H1 (cell line): ENCODE data around the gene CIZ1. TPM values are rescaled to one million over a fixed set of nuclear protein-coding genes. Genes with fewer than 3 reads are reported as not detected.

Source experiments
- CTCF ChIA-PET: fragments of 300-600 bp; sonication (Branson Sonifier 250); formaldehyde crosslinking; loops from one replicate; lab custom pipeline; 2021; ENCODE audit not compliant: partially characterized antibody; lab: Charles Lee
- POLR2A ChIA-PET: fragments of 300-600 bp; sonication (Branson Sonifier 250); formaldehyde crosslinking; loops from one replicate; lab custom pipeline; 2021; ENCODE audit warnings: inconsistent platforms; ENCODE audit not compliant: partially characterized antibody; lab: Charles Lee
- DNase-seq, 2 experiments: peaks; one replicate each; pipeline versions ENCODE4 v3.0.0 to v3.0.0-alpha.2; 2010 to 2022; ENCODE audit warnings: low spot score in 2 of 2, low read depth in 1 of 2, mixed read lengths in 1 of 2
- FAIRE-seq: peaks from 2 replicates; lab custom pipeline; 2011; peaks lifted over from hg19 to GRCh38; lab: Jason Lieb, UNC
- H2AFZ ChIP-seq: 2 replicates; pipeline ENCODE4 v1.8.1; 2012; ENCODE audit warnings: low read length, inconsistent platforms
- H2AK5ac ChIP-seq: 2 replicates; pipeline ENCODE4 v1.6.1; 2013; ENCODE audit warnings: low read depth, low read length
- H2BK120ac ChIP-seq: replicated peaks from 2 replicates; pipeline ENCODE3; 2013; ENCODE audit warnings: low read depth, low read length, inconsistent platforms
- H2BK12ac ChIP-seq: 2 replicates; pipeline ENCODE4 v1.6.1; 2013; ENCODE audit warnings: low read depth, low read length
- H2BK15ac ChIP-seq: 2 replicates; pipeline ENCODE4 v1.6.1; 2013; ENCODE audit warnings: low read length
- H2BK20ac ChIP-seq: 2 replicates; pipeline ENCODE4 v1.6.1; 2013; ENCODE audit warnings: low read length
- H2BK5ac ChIP-seq: 2 replicates; pipeline ENCODE4 v1.6.1; 2013; ENCODE audit warnings: low read depth, low read length
- H3K14ac ChIP-seq: 2 replicates; pipeline ENCODE4 v1.6.1; 2013; ENCODE audit warnings: inconsistent platforms; ENCODE audit not compliant: insufficient read length
- H3K18ac ChIP-seq: 2 replicates; pipeline ENCODE4 v1.6.1; 2013; ENCODE audit warnings: low read length; ENCODE audit errors: extremely low read depth
- H3K23ac ChIP-seq: 2 replicates; pipeline ENCODE4 v1.6.1; 2013; ENCODE audit warnings: inconsistent platforms; ENCODE audit not compliant: insufficient read length
- H3K23me2 ChIP-seq: 2 replicates; pipeline ENCODE4 v1.6.1; 2013; ENCODE audit warnings: low read depth, low read length
- H3K27ac ChIP-seq: 2 replicates; pipeline ENCODE4 v1.6.1; 2011; ENCODE audit warnings: low read depth, low read length, inconsistent platforms
- H3K27me3 ChIP-seq, 4 experiments: replicated peaks in 1 of 4; 1 replicate in 1 of 4; 2 replicates in 3 of 4; pipeline versions ENCODE4 v1.6.1 to v1.8.1; 2011 to 2013; ENCODE audit warnings: low read length in 3 of 4, mild to moderate bottlenecking in 3 of 4, inconsistent platforms in 2 of 4, mixed read lengths in 2 of 4, moderate library complexity in 1 of 4; ENCODE audit not compliant: control insufficient read depth in 3 of 4, insufficient read depth in 3 of 4; ENCODE audit errors: extremely low read depth in 1 of 4
- H3K36me3 ChIP-seq, 4 experiments: 2 replicates each; pipeline versions ENCODE4 v1.6.1 to v1.8.1; 2011 to 2013; ENCODE audit warnings: mild to moderate bottlenecking in 4 of 4, low read length in 3 of 4, moderate library complexity in 2 of 4, control low read depth in 1 of 4, inconsistent platforms in 1 of 4; ENCODE audit not compliant: insufficient read depth in 4 of 4, control insufficient read depth in 2 of 4
- H3K4ac ChIP-seq: replicated peaks from 2 replicates; pipeline ENCODE3; 2013; ENCODE audit warnings: low read length, low read depth, mixed read lengths, inconsistent platforms; ENCODE audit not compliant: insufficient read length
- H3K4me1 ChIP-seq, 4 experiments: replicated peaks in 1 of 4; 1 replicate in 1 of 4; 2 replicates in 3 of 4; pipeline versions ENCODE4 v1.6.1 to v1.8.1; 2011 to 2013; ENCODE audit warnings: low read length in 3 of 4, inconsistent platforms in 2 of 4, mixed read lengths in 1 of 4; ENCODE audit not compliant: insufficient read depth in 4 of 4, control insufficient read depth in 3 of 4
- H3K4me2 ChIP-seq, 2 experiments: 2 replicates each; pipeline versions ENCODE4 v1.6.1 to v1.8.1; 2011 to 2013; ENCODE audit warnings: low read depth in 2 of 2, low read length in 2 of 2, control low read depth in 1 of 2, inconsistent platforms in 1 of 2, mild to moderate bottlenecking in 1 of 2; ENCODE audit not compliant: insufficient read depth in 1 of 2
- H3K4me3 ChIP-seq, 4 experiments: fragments of 200-600, 300-600 bp in 1 of 4; sonication (generic), shearing (Covaris generic), sonication (Bioruptor Twin) in 1 of 4; 2 replicates each; pipeline versions ENCODE4 v1.5.1 to v1.8.1; 2011 to 2016; ENCODE audit warnings: low read length in 4 of 4, low read depth in 3 of 4, control low read depth in 2 of 4, inconsistent platforms in 2 of 4, mild to moderate bottlenecking in 2 of 4, mixed read lengths in 1 of 4, moderate library complexity in 1 of 4; ENCODE audit not compliant: insufficient read depth in 2 of 4; ENCODE audit errors: extremely low read depth in 1 of 4
- H3K56ac ChIP-seq: replicated peaks from 2 replicates; pipeline ENCODE3; 2013; ENCODE audit warnings: low read depth, mild to moderate bottlenecking, mixed read lengths, low read length, inconsistent platforms; ENCODE audit not compliant: insufficient read length
- H3K79me1 ChIP-seq: 2 replicates; pipeline ENCODE4 v1.6.1; 2013; ENCODE audit warnings: low read depth, low read length, control low read depth
- H3K79me2 ChIP-seq, 2 experiments: 2 replicates each; pipeline versions ENCODE4 v1.6.1 to v1.8.1; 2012 to 2013; ENCODE audit warnings: low read length in 2 of 2, mild to moderate bottlenecking in 2 of 2, inconsistent platforms in 1 of 2; ENCODE audit not compliant: insufficient read depth in 2 of 2, control insufficient read depth in 1 of 2
- H3K9ac ChIP-seq, 4 experiments: replicated peaks in 1 of 4; 1 replicate in 1 of 4; 2 replicates in 3 of 4; pipeline versions ENCODE4 v1.6.1 to v1.8.1; 2011 to 2013; ENCODE audit warnings: low read depth in 3 of 4, low read length in 3 of 4, control low read depth in 2 of 4, mild to moderate bottlenecking in 2 of 4, moderate library complexity in 2 of 4, inconsistent platforms in 1 of 4; ENCODE audit errors: extremely low read depth in 1 of 4
- H3K9me3 ChIP-seq, 2 experiments: 2 replicates each; pipeline versions ENCODE4 v1.6.1 to v1.8.1; 2012 to 2013; ENCODE audit warnings: mild to moderate bottlenecking in 2 of 2, moderate library complexity in 2 of 2, control low read depth in 1 of 2, inconsistent platforms in 1 of 2, low read depth in 1 of 2, low read length in 1 of 2, mixed read lengths in 1 of 2; ENCODE audit not compliant: insufficient read depth in 2 of 2
- H4K20me1 ChIP-seq, 2 experiments: replicated peaks in 1 of 2; 2 replicates each; pipeline versions ENCODE3 to v1.8.1; 2011 to 2013; ENCODE audit warnings: inconsistent platforms in 2 of 2, low read length in 2 of 2, mild to moderate bottlenecking in 1 of 2; ENCODE audit not compliant: insufficient read depth in 2 of 2, control insufficient read depth in 1 of 2
- H4K5ac ChIP-seq: 2 replicates; pipeline ENCODE4 v1.6.1; 2013; ENCODE audit warnings: low read length, low read depth, mixed read lengths, inconsistent platforms; ENCODE audit not compliant: insufficient read length
- H4K8ac ChIP-seq: 2 replicates; pipeline ENCODE4 v1.8.0; 2013; ENCODE audit warnings: mild to moderate bottlenecking, moderate library complexity, low read length, inconsistent platforms; ENCODE audit not compliant: insufficient read depth; ENCODE audit errors: extremely low read depth
- H4K91ac ChIP-seq: replicated peaks from 2 replicates; pipeline ENCODE3; 2013; ENCODE audit warnings: low read length, mixed read lengths, inconsistent platforms; ENCODE audit not compliant: insufficient read length
- CBX8 ChIP-seq: fragments of 300-800, 300-1000 bp; sonication (generic); IDR thresholded peaks from 2 replicates; pipeline ENCODE4 v1.7.1; 2016; ENCODE audit warnings: low read depth, low read length, borderline replicate concordance
- CREB1 ChIP-seq: IDR thresholded peaks from 2 replicates; pipeline ENCODE4 v1.6.1; 2012; ENCODE audit warnings: inconsistent platforms
- NRF1 ChIP-seq: IDR thresholded peaks from 2 replicates; pipeline ENCODE4 v1.6.1; 2011; ENCODE audit warnings: mild to moderate bottlenecking, low read depth, low read length, improper control_type of control experiment
- RXRA ChIP-seq: IDR thresholded peaks from 2 replicates; pipeline ENCODE4 v1.6.1; 2011; ENCODE audit warnings: low read depth, mild to moderate bottlenecking, low read length, moderate library complexity; ENCODE audit not compliant: insufficient read depth
- TAF1 ChIP-seq: IDR thresholded peaks from 2 replicates; pipeline ENCODE4 v1.6.1; 2011; ENCODE audit warnings: mild to moderate bottlenecking, low read depth, low read length
- WGBS, 2 experiments: shearing (Covaris generic) in 1 of 2; methylation state at CpG; one replicate each; pipeline versions ENCODE4 v1.1.6 to v1.1.7; 2013 to 2015; ENCODE audit warnings: low lambda C conversion rate in 2 of 2, mixed read lengths in 2 of 2, inconsistent platforms in 1 of 2, low coverage in 1 of 2, missing lambda C conversion rate in 1 of 2; ENCODE audit not compliant: insufficient replicate concordance in 2 of 2, insufficient coverage in 1 of 2, insufficient read length in 1 of 2; ENCODE audit errors: extremely low coverage in 1 of 2, missing lambda C conversion rate in 1 of 2; 5-methylcytosine and 5-hydroxymethylcytosine counted together
- polyA plus RNA-seq, 7 experiments: library from polyadenylated mRNA; depleted of rRNA in 3 of 7; stranded (reverse) in 5 of 7; unstranded in 2 of 7; fragments of >200 nt in 5 of 7; fragments of 200-250 nt in 2 of 7; gene quantifications; 1 replicate in 5 of 7; 2 replicates in 1 of 7; 4 replicates in 1 of 7; pipeline versions ENCODE4 v1.2.1 to v1.2.3, GENCODE V29; 2011 to 2013; ENCODE audit warnings: missing spikeins in 2 of 7, mixed read lengths in 2 of 7
- total RNA-seq: library from RNA; stranded (reverse); fragmentation: NEBNext Ultra II Directional; extraction: Animal tissue kit (Norgen Biotek cat#: 25700); gene quantifications from 2 replicates; pipeline ENCODE4 v1.2.1, GENCODE V29; 2021

The CIZ1 gene
- total and polyA plus RNA-seq, 2 of the 8 experiments (the other 6 are each of a cell fraction or from before 2014, with no cell fraction given) = 66.0 to 107 TPM

- WGBS, 2 experiments = 86% methylated on average over 11 of the region's 12 CpGs; no CpG with 5 or more reads in 1 of the 2 experiments
- no peak overlapping the region for H4K5ac ChIP-seq
- H3K4ac ChIP-seq = no peak overlapping the region
- H3K79me1 ChIP-seq = no peaks in the 10 kb centered on the region; the same call in none of the 2 replicates
- no peak overlapping the region for H2AK5ac ChIP-seq
- H3K27ac ChIP-seq = no peak overlapping the region
- no peak overlapping the region for H3K14ac ChIP-seq
- no peak overlapping the region for H4K8ac ChIP-seq
- DNase-seq = no peak
- H2BK12ac ChIP-seq = no peak overlapping the region
- H4K20me1 ChIP-seq = peaks cover 1 to 9% of the 10 kb centered on the region in 2 experiments
- no peak overlapping the region for H3K56ac ChIP-seq
- H4K91ac ChIP-seq = no peak overlapping the region
- TF ChIP-seq CREB1 = no peak
- no peak for TF ChIP-seq CBX8
- TF ChIP-seq NRF1 = no peak
- no peak for TF ChIP-seq TAF1
- no peak for TF ChIP-seq RXRA
- TF ChIP-seq, all 59 proteins: peak for 0
- H3K23me2 ChIP-seq = no peaks in the 10 kb centered on the region
- H2BK5ac ChIP-seq = no peak overlapping the region
- H3K18ac ChIP-seq = no peak overlapping the region
- H3K9me3 ChIP-seq = no peaks in the 10 kb centered on the region
- no peak overlapping the region for H3K4me2 ChIP-seq
- no peaks in the 10 kb centered on the region; a peak in 1 of 4 replicates for H3K79me2 ChIP-seq
- no peak overlapping the region for H2BK20ac ChIP-seq
- no peak overlapping the region for H3K4me3 ChIP-seq
- no peaks in the 10 kb centered on the region for H3K27me3 ChIP-seq
- CTCF ChIA-PET = interaction anchor here (0.7 to 1.9 kb wide), 2 partner anchors 28 to 42 kb away, joined by 5 to 6 read pairs; no protein-coding TSS in a partner anchor
- H2BK15ac ChIP-seq = no peak overlapping the region
- peaks cover 0 to 8% (median 0%) of the 10 kb centered on the region in 4 experiments; a peak in 2 of 7 replicates for H3K4me1 ChIP-seq
- POLR2A ChIA-PET = interaction anchor here (0.8 to 1.4 kb wide), 3 partner anchors 12 to 41 kb away, joined by 3 to 4 read pairs (median 3); no protein-coding TSS in a partner anchor
- no peak overlapping the region for H3K9ac ChIP-seq
- no peak overlapping the region for H2AFZ ChIP-seq
- no peak overlapping the region for H2BK120ac ChIP-seq
- no peak for FAIRE-seq
- no peak overlapping the region for H3K23ac ChIP-seq
- H3K36me3 ChIP-seq = no peaks in the 10 kb centered on the region
These were observed 20.0 kb upstream of the CIZ1 start for GRCh38 chr9:128211186-128211980.
